Tongue (tissue), 2 donors: ENCODE results near the gene PAPOLG. TPM values are rescaled to one million over a fixed set of nuclear protein-coding genes. Genes with fewer than 3 reads are reported as not detected.
"Not testable (repeated sequence)": the region's sequence is repeated elsewhere in the genome, so short reads cannot be mapped to it uniquely, and the experiment has no call there.

Experiments
- DNase-seq: peaks from one replicate; pipeline ENCODE4 v3.0.0-alpha.2; 2015
- total RNA-seq: library from RNA; depleted of rRNA; stranded (reverse); fragments of >200 nt; gene quantifications from one replicate; pipeline ENCODE4 v1.2.3, GENCODE V29; 2014

The PAPOLG gene
- total RNA-seq, 1 donor from 2014 or later, result 19.1 TPM

GRCh38 chr2:60775048-60775639, 19.1 kb downstream of the PAPOLG start:
- no peak for DNase-seq

GRCh38 chr2:60778352-60778751, 22.3 kb downstream of the PAPOLG start:
- no peak for DNase-seq

- no peak for DNase-seq
Measured at GRCh38 chr2:60779426-60779825, 23.4 kb downstream of the PAPOLG start.

GRCh38 chr2:60780721-60781120, 24.7 kb downstream of the PAPOLG start:
- no peak for DNase-seq

- no peak for DNase-seq
Measured at GRCh38 chr2:60793169-60793568, 37.1 kb downstream of the PAPOLG start.

GRCh38 chr2:60794271-60794863, 38.3 kb downstream of the PAPOLG start:
- peak; percentile 21 for DNase-seq

- DNase-seq, result no peak
Measured at GRCh38 chr2:60796573-60797509, 40.8 kb downstream of the PAPOLG start.

- no peak for DNase-seq
Measured at GRCh38 chr2:60804473-60804872, 48.4 kb downstream of the PAPOLG start.

- DNase-seq, result no peak
Measured at GRCh38 chr2:60806595-60806987, 50.5 kb downstream of the PAPOLG start.

- peak; percentile 15 for DNase-seq
Measured at GRCh38 chr2:60806988-60807681, 51.1 kb downstream of the PAPOLG start.

- no peak for DNase-seq
Measured at GRCh38 chr2:60808330-60808801, 52.3 kb downstream of the PAPOLG start.

GRCh38 chr2:60811491-60812375, 55.7 kb downstream of the PAPOLG start:
- peak; percentile 8 for DNase-seq

- not testable (repeated sequence) for DNase-seq
Measured at GRCh38 chr2:60817191-60817590, 61.1 kb downstream of the PAPOLG start.

GRCh38 chr2:60818272-60818671, 62.2 kb downstream of the PAPOLG start:
- DNase-seq, result no peak

GRCh38 chr2:60819155-60819862, 63.2 kb downstream of the PAPOLG start:
- DNase-seq, result no peak

GRCh38 chr2:60819936-60820335, 63.9 kb downstream of the PAPOLG start:
- DNase-seq, result no peak

- no peak for DNase-seq
Measured at GRCh38 chr2:60820416-60821132, 64.5 kb downstream of the PAPOLG start.

- DNase-seq, result no peak
Measured at GRCh38 chr2:60821133-60821469, 65.0 kb downstream of the PAPOLG start.

GRCh38 chr2:60821587-60822302, 65.7 kb downstream of the PAPOLG start:
- DNase-seq, result no peak
